Mesenchymal stem cell (in vitro differentiated cells and primary cell): Measurements from ENCODE around the gene NACC2.

Experiments
- DNase-seq: peaks from one replicate; pipeline ENCODE4 v3.0.0-alpha.2; 2013
- H2AFZ ChIP-seq: one replicate; pipeline ENCODE4 v1.6.1; 2013; ENCODE audit warnings: low read depth, mild to moderate bottlenecking, control low read depth, inconsistent platforms, low read length, moderate library complexity
- H2AK5ac ChIP-seq: 2 replicates; pipeline ENCODE4 v1.6.1; 2013; ENCODE audit warnings: low read length, moderate library complexity, mild to moderate bottlenecking, inconsistent platforms; ENCODE audit not compliant: severe bottlenecking
- H2BK120ac ChIP-seq: one replicate; pipeline ENCODE4 v1.6.1; 2013; ENCODE audit warnings: low read depth, mild to moderate bottlenecking, inconsistent platforms, low read length, moderate library complexity
- H2BK12ac ChIP-seq, 2 experiments: one replicate each; pipeline ENCODE4 v1.6.1; 2013; ENCODE audit warnings: inconsistent platforms in 2 of 2, low read length in 2 of 2, mild to moderate bottlenecking in 2 of 2, moderate library complexity in 2 of 2, control low read depth in 1 of 2
- H2BK15ac ChIP-seq: one replicate; pipeline ENCODE4 v1.6.1; 2013; ENCODE audit warnings: mild to moderate bottlenecking, low read depth, inconsistent platforms; ENCODE audit not compliant: poor library complexity, severe bottlenecking
- H2BK5ac ChIP-seq: 2 replicates; pipeline ENCODE4 v1.6.1; 2013; ENCODE audit warnings: low read depth, mild to moderate bottlenecking, low read length, control low read depth, inconsistent platforms; ENCODE audit not compliant: poor library complexity, severe bottlenecking
- H3K14ac ChIP-seq, 2 experiments: one replicate each; pipeline ENCODE4 v1.6.1; 2013; ENCODE audit warnings: inconsistent platforms in 2 of 2, low read length in 2 of 2, control low read depth in 1 of 2, mild to moderate bottlenecking in 1 of 2, moderate library complexity in 1 of 2
- H3K18ac ChIP-seq, 2 experiments: one replicate each; pipeline ENCODE4 v1.6.1; 2013; ENCODE audit warnings: inconsistent platforms in 2 of 2, low read length in 2 of 2, control low read depth in 1 of 2, low read depth in 1 of 2, mild to moderate bottlenecking in 1 of 2
- H3K23ac ChIP-seq, 2 experiments: one replicate each; pipeline ENCODE4 v1.6.1; 2013; ENCODE audit warnings: inconsistent platforms in 2 of 2, low read length in 2 of 2, mild to moderate bottlenecking in 2 of 2, moderate library complexity in 2 of 2, control low read depth in 1 of 2
- H3K27ac ChIP-seq: 2 replicates; pipeline ENCODE4 v1.5.1; 2013; ENCODE audit warnings: mild to moderate bottlenecking, moderate library complexity, low read length, control low read depth, inconsistent platforms; ENCODE audit not compliant: poor library complexity, severe bottlenecking
- H3K27me3 ChIP-seq, 2 experiments: 2 replicates each; pipeline versions ENCODE4 v1.6.1 to v1.7.0; 2013; ENCODE audit warnings: low read length in 2 of 2, mild to moderate bottlenecking in 2 of 2, moderate library complexity in 2 of 2, control low read depth in 1 of 2, inconsistent platforms in 1 of 2; ENCODE audit not compliant: control insufficient read depth in 1 of 2, insufficient read depth in 1 of 2
- H3K36me3 ChIP-seq, 2 experiments: 2 replicates each; pipeline versions ENCODE4 v1.6.1 to v1.7.0; 2013; ENCODE audit warnings: low read length in 2 of 2, control low read depth in 1 of 2, inconsistent platforms in 1 of 2, low read depth in 1 of 2, mild to moderate bottlenecking in 1 of 2; ENCODE audit not compliant: insufficient read depth in 2 of 2, control insufficient read depth in 1 of 2
- H3K4ac ChIP-seq, 2 experiments: one replicate each; pipeline ENCODE4 v1.6.1; 2013; ENCODE audit warnings: inconsistent platforms in 2 of 2, low read length in 2 of 2, mild to moderate bottlenecking in 2 of 2, moderate library complexity in 2 of 2, control low read depth in 1 of 2, low read depth in 1 of 2
- H3K4me1 ChIP-seq: 2 replicates; pipeline ENCODE4 v1.6.1; 2013; ENCODE audit warnings: low read depth, low read length, control low read depth; ENCODE audit not compliant: control insufficient read depth, insufficient read depth
- H3K4me2 ChIP-seq: 2 replicates; pipeline ENCODE4 v1.6.1; 2013; ENCODE audit warnings: low read length, mild to moderate bottlenecking, inconsistent platforms; ENCODE audit not compliant: poor library complexity, severe bottlenecking
- H3K4me3 ChIP-seq, 2 experiments: 2 replicates each; pipeline versions ENCODE4 v1.5.1 to v1.7.0; 2013; ENCODE audit warnings: low read length in 2 of 2, mild to moderate bottlenecking in 2 of 2, control low read depth in 1 of 2, low read depth in 1 of 2; ENCODE audit not compliant: insufficient read depth in 1 of 2
- H3K79me1 ChIP-seq: replicated peaks from 2 replicates; pipeline ENCODE4 v1.6.1; 2013; ENCODE audit warnings: mild to moderate bottlenecking, control low read depth, low read length, inconsistent platforms; ENCODE audit not compliant: poor library complexity, severe bottlenecking
- H3K9ac ChIP-seq: 2 replicates; pipeline ENCODE4 v1.7.0; 2013; ENCODE audit warnings: mild to moderate bottlenecking, low read length, moderate library complexity
- H3K9me3 ChIP-seq: 2 replicates; pipeline ENCODE4 v1.7.0; 2013; ENCODE audit warnings: mild to moderate bottlenecking, low read length; ENCODE audit not compliant: control insufficient read depth
- H4K8ac ChIP-seq: one replicate; pipeline ENCODE4 v1.6.1; 2013; ENCODE audit warnings: inconsistent platforms, mild to moderate bottlenecking, low read length, moderate library complexity
- H4K91ac ChIP-seq: one replicate; pipeline ENCODE4 v1.6.1; 2013; ENCODE audit warnings: mild to moderate bottlenecking, low read length, inconsistent platforms
- WGBS: methylation state at CpG from one replicate; pipeline ENCODE4 v1.1.7; 2013; ENCODE audit warnings: mixed read lengths; 5-methylcytosine and 5-hydroxymethylcytosine counted together

The NACC2 gene

GRCh38 chr9:136132512-136133050 lies 37.5 kb upstream of the NACC2 start:
- DNase-seq, result no peak
- Histone ChIP-seq H4K8ac (no peak overlapping the region), H2BK5ac (no peak overlapping the region), H3K14ac (no peak overlapping the region), H2BK120ac (no peak overlapping the region), H2BK12ac (no peak overlapping the region), H4K91ac (peak overlapping the region; percentile 32), H3K4me2 (no peak overlapping the region), H2AFZ (no peak overlapping the region), H2BK15ac (peak overlapping the region; percentile 12), H3K27me3 (peaks cover 69 to 87% of the 10 kb centered on the region in 2 experiments), H3K18ac (peak overlapping the region in 1 of 2 experiments; percentile 35), H2AK5ac (no peak overlapping the region), H3K4me1 (peaks cover 19% of the 10 kb centered on the region), H3K9ac (no peak overlapping the region), H3K9me3 (no peaks in the 10 kb centered on the region), H3K4ac (no peak overlapping the region), H3K23ac (no peak overlapping the region), H3K36me3 (peaks cover 0 to 3% of the 10 kb centered on the region in 2 experiments), H3K4me3 (no peak overlapping the region), H3K79me1 (no peaks in the 10 kb centered on the region), H3K27ac (no peak overlapping the region)
- 22% methylated on average over 35 of the region's 52 CpGs for WGBS

GRCh38 chr9:136131629-136132511 lies 36.8 kb upstream of the NACC2 start:
- H3K4me2 ChIP-seq, result no peak overlapping the region
- H2BK15ac ChIP-seq, result no peak overlapping the region
- H2BK12ac ChIP-seq, result no peak overlapping the region
- no peak overlapping the region for H4K91ac ChIP-seq
- H3K36me3 ChIP-seq, result peaks cover 0 to 3% of the 10 kb centered on the region in 2 experiments
- H3K4ac ChIP-seq, result no peak overlapping the region
- no peak overlapping the region for H4K8ac ChIP-seq
- H3K4me3 ChIP-seq, result no peak overlapping the region
- no peak overlapping the region for H3K14ac ChIP-seq
- WGBS, result 77% methylated on average over 31 of the region's 31 CpGs
- H3K27me3 ChIP-seq, result peaks cover 71 to 87% of the 10 kb centered on the region in 2 experiments
- H3K79me1 ChIP-seq, result no peaks in the 10 kb centered on the region
- DNase-seq, result no peak
- H3K9ac ChIP-seq, result no peak overlapping the region
- no peak overlapping the region for H2BK120ac ChIP-seq
- H3K23ac ChIP-seq, result no peak overlapping the region
- no peak overlapping the region for H3K18ac ChIP-seq
- H3K4me1 ChIP-seq, result peaks cover 19% of the 10 kb centered on the region
- no peak overlapping the region for H2AK5ac ChIP-seq
- H3K27ac ChIP-seq, result no peak overlapping the region
- H3K9me3 ChIP-seq, result no peaks in the 10 kb centered on the region
- no peak overlapping the region for H2AFZ ChIP-seq
- H2BK5ac ChIP-seq, result no peak overlapping the region

GRCh38 chr9:136129176-136129575 lies 34.1 kb upstream of the NACC2 start:
- DNase-seq, result no peak
- Histone ChIP-seq H3K27me3 (peaks cover 58 to 88% of the 10 kb centered on the region in 2 experiments), H4K91ac (no peak overlapping the region), H2BK120ac (no peak overlapping the region), H4K8ac (no peak overlapping the region), H3K36me3 (peaks cover 0 to 3% of the 10 kb centered on the region in 2 experiments), H3K18ac (no peak overlapping the region), H3K9ac (no peak overlapping the region), H3K4ac (no peak overlapping the region), H2AK5ac (no peak overlapping the region), H2BK15ac (no peak overlapping the region), H2AFZ (no peak overlapping the region), H3K4me3 (no peak overlapping the region), H3K4me2 (no peak overlapping the region), H3K9me3 (peaks cover 4% of the 10 kb centered on the region), H2BK5ac (no peak overlapping the region), H3K14ac (no peak overlapping the region), H3K79me1 (no peaks in the 10 kb centered on the region), H3K27ac (no peak overlapping the region), H3K23ac (no peak overlapping the region), H3K4me1 (peaks cover 13% of the 10 kb centered on the region), H2BK12ac (no peak overlapping the region)
- 73% methylated on average over 16 of the region's 17 CpGs for WGBS

GRCh38 chr9:136128436-136128835 lies 33.3 kb upstream of the NACC2 start:
- peaks cover 7% of the 10 kb centered on the region for H3K4me1 ChIP-seq
- peaks cover 0 to 3% of the 10 kb centered on the region in 2 experiments for H3K36me3 ChIP-seq
- no peak overlapping the region for H3K4me2 ChIP-seq
- H2BK12ac ChIP-seq, result no peak overlapping the region
- H3K9ac ChIP-seq, result no peak overlapping the region
- no peak for DNase-seq
- no peak overlapping the region for H2BK5ac ChIP-seq
- H3K23ac ChIP-seq, result no peak overlapping the region
- no peak overlapping the region for H3K14ac ChIP-seq
- no peak overlapping the region for H2AFZ ChIP-seq
- H4K91ac ChIP-seq, result no peak overlapping the region
- no peak overlapping the region for H2AK5ac ChIP-seq
- H3K9me3 ChIP-seq, result peaks cover 4% of the 10 kb centered on the region
- no peak overlapping the region for H3K4me3 ChIP-seq
- no peak overlapping the region for H3K4ac ChIP-seq
- no peak overlapping the region for H3K18ac ChIP-seq
- H4K8ac ChIP-seq, result no peak overlapping the region
- 91% methylated on average over 17 of the region's 17 CpGs for WGBS
- peaks cover 57 to 88% of the 10 kb centered on the region in 2 experiments for H3K27me3 ChIP-seq
- H2BK15ac ChIP-seq, result no peak overlapping the region
- H2BK120ac ChIP-seq, result no peak overlapping the region
- H3K27ac ChIP-seq, result no peak overlapping the region
- H3K79me1 ChIP-seq, result no peaks in the 10 kb centered on the region
